SK-N-SH (cell line): ENCODE results near the gene CLEC10A. TPM values are rescaled to one million over a fixed set of nuclear protein-coding genes. Genes with fewer than 3 reads are reported as not detected.

Experiments
- CTCF ChIA-PET: fragments of 300-600, 350-600 bp; formaldehyde crosslinking; extraction: SDS; loops from one replicate; lab custom pipeline; 2021; lab: Yijun Ruan, JAX
- POLR2A ChIA-PET: fragments of 350-600 bp; sonication (Branson Sonifier 250); formaldehyde crosslinking; extraction: SDS; loops from one replicate; lab custom pipeline; 2020; ENCODE audit warnings: antibody characterized with exemption, inconsistent platforms; lab: Yijun Ruan, JAX
- DNase-seq: peaks from one replicate; pipeline ENCODE4 v3.0.0; 2012
- H2AFZ ChIP-seq: fragments of 200-600 bp; sonication (generic); 2 replicates; pipeline ENCODE4 v1.8.1; 2016; ENCODE audit warnings: antibody characterized with exemption, mild to moderate bottlenecking, low read depth
- H3F3A ChIP-seq: fragments of 200-600 bp; sonication (generic); replicated peaks from 2 replicates; pipeline ENCODE3; 2016; ENCODE audit warnings: antibody characterized with exemption, mild to moderate bottlenecking; ENCODE audit not compliant: insufficient read depth
- H3K27ac ChIP-seq, 2 experiments: fragments of 200-500 bp in 1 of 2; fragments of 200-600 bp in 1 of 2; sonication (Bioruptor generic) in 1 of 2; sonication (generic), shearing (Covaris generic) in 1 of 2; 2 replicates each; pipeline versions ENCODE4 v1.5.1 to v1.6.1; 2014 to 2016; ENCODE audit warnings: low read depth in 2 of 2, inconsistent platforms in 1 of 2, low read length in 1 of 2, mild to moderate bottlenecking in 1 of 2, mixed read lengths in 1 of 2
- H3K27me3 ChIP-seq: fragments of 200-600 bp; sonication (generic), shearing (Covaris generic); 2 replicates; pipeline ENCODE4 v1.6.1; 2016; ENCODE audit warnings: mixed run types; ENCODE audit not compliant: insufficient read depth
- H3K36me3 ChIP-seq, 2 experiments: fragments of 200-500 bp in 1 of 2; fragments of 200-600 bp in 1 of 2; sonication (Bioruptor generic) in 1 of 2; sonication (generic) in 1 of 2; replicated peaks in 1 of 2; 2 replicates each; pipeline versions ENCODE3 to v1.5.1; 2014 to 2016; ENCODE audit warnings: low read length in 1 of 2, mild to moderate bottlenecking in 1 of 2; ENCODE audit not compliant: insufficient read depth in 2 of 2, control insufficient read depth in 1 of 2
- H3K4me1 ChIP-seq, 2 experiments: fragments of 200-500 bp in 1 of 2; fragments of 200-600 bp in 1 of 2; sonication (Bioruptor generic) in 1 of 2; sonication (generic), shearing (Covaris generic) in 1 of 2; 2 replicates each; pipeline versions ENCODE4 v1.5.1 to v1.6.1; 2014 to 2016; ENCODE audit warnings: low read depth in 1 of 2, low read length in 1 of 2, mixed run types in 1 of 2; ENCODE audit not compliant: insufficient read depth in 2 of 2, control insufficient read depth in 1 of 2
- H3K4me2 ChIP-seq: fragments of 200-600 bp; sonication (generic), shearing (Covaris generic); 2 replicates; pipeline ENCODE4 v1.6.1; 2017; ENCODE audit warnings: mixed run types
- H3K4me3 ChIP-seq, 2 experiments: fragments of 200-500 bp in 1 of 2; fragments of 200-600 bp in 1 of 2; sonication (Bioruptor generic) in 1 of 2; sonication (generic), shearing (Covaris generic) in 1 of 2; 2 replicates each; pipeline versions ENCODE4 v1.5.1 to v1.8.1; 2014 to 2016; ENCODE audit warnings: low read depth in 2 of 2, inconsistent platforms in 1 of 2, low read length in 1 of 2, mild to moderate bottlenecking in 1 of 2, mixed read lengths in 1 of 2, moderate library complexity in 1 of 2
- H3K79me2 ChIP-seq: fragments of 200-600 bp; sonication (generic); 2 replicates; pipeline ENCODE4 v1.8.1; 2017; ENCODE audit warnings: mild to moderate bottlenecking; ENCODE audit not compliant: insufficient read depth
- H3K9ac ChIP-seq: fragments of 200-600 bp; sonication (generic); 2 replicates; pipeline ENCODE4 v1.6.1; 2017; ENCODE audit warnings: mixed run types
- H3K9me2 ChIP-seq: fragments of 200-600 bp; sonication (generic); 2 replicates; pipeline ENCODE4 v1.6.1; 2017; ENCODE audit warnings: mixed run types
- H3K9me3 ChIP-seq: fragments of 200-600 bp; sonication (generic); 2 replicates; pipeline ENCODE4 v1.6.1; 2017; ENCODE audit warnings: mixed run types, mild to moderate bottlenecking, moderate library complexity
- H4K20me1 ChIP-seq: fragments of 200-600 bp; sonication (generic); 2 replicates; pipeline ENCODE4 v1.6.1; 2017; ENCODE audit warnings: mild to moderate bottlenecking, mixed run types; ENCODE audit not compliant: insufficient read depth
- CHD2 ChIP-seq: fragments of 150-350 bp; IDR thresholded peaks from 2 replicates; pipeline ENCODE4 v1.6.1; 2018; ENCODE audit warnings: low read length; ENCODE audit not compliant: partially characterized antibody
- CTCF ChIP-seq: fragments of 200-600 bp; sonication (generic); IDR thresholded peaks from 2 replicates; pipeline ENCODE4 v1.6.1; 2017; ENCODE audit warnings: antibody characterized with exemption, mild to moderate bottlenecking, moderate library complexity
- ELF1 ChIP-seq: IDR thresholded peaks from 2 replicates; pipeline ENCODE4 v1.4.0; 2012
- EZH2phosphoT487 ChIP-seq: fragments of 200-600 bp; sonication (generic); IDR thresholded peaks from 2 replicates; pipeline ENCODE4 v1.6.1; 2017; ENCODE audit warnings: low read depth, mixed run types, mild to moderate bottlenecking, antibody characterized with exemption, moderate library complexity, borderline replicate concordance
- FOXM1 ChIP-seq: IDR thresholded peaks from 2 replicates; pipeline ENCODE4 v1.4.0; 2012; ENCODE audit warnings: low read depth, mild to moderate bottlenecking
- GATA2 ChIP-seq: sonication (generic); formaldehyde crosslinking; IDR thresholded peaks from 2 replicates; pipeline ENCODE4 v1.5.0; 2020; ENCODE audit warnings: mild to moderate bottlenecking, missing genetic modification reagents
- JUND ChIP-seq: IDR thresholded peaks from 2 replicates; pipeline ENCODE4 v1.4.0; 2012
- NRF1 ChIP-seq: IDR thresholded peaks from 2 replicates; pipeline ENCODE4 v1.6.1; 2012; ENCODE audit warnings: low read depth, mild to moderate bottlenecking, low read length
- RCOR1 ChIP-seq: fragments of 150-350 bp; IDR thresholded peaks from 2 replicates; pipeline ENCODE4 v1.6.1; 2017; ENCODE audit warnings: antibody characterized with exemption, low read length
- RFX5 ChIP-seq: IDR thresholded peaks from 2 replicates; pipeline ENCODE4 v1.6.1; 2012; ENCODE audit warnings: mild to moderate bottlenecking, improper control_type of control experiment, low read length
- RXRA ChIP-seq: IDR thresholded peaks from 2 replicates; pipeline ENCODE4 v1.4.0; 2012; ENCODE audit warnings: low read depth, mild to moderate bottlenecking, borderline replicate concordance
- TAF1 ChIP-seq: IDR thresholded peaks from 2 replicates; pipeline ENCODE4 v1.6.1; 2012; ENCODE audit warnings: low read depth, mild to moderate bottlenecking, low read length, moderate library complexity, borderline replicate concordance
- TCF12 ChIP-seq: IDR thresholded peaks from 2 replicates; pipeline ENCODE4 v1.4.0; 2012
- TEAD4 ChIP-seq: IDR thresholded peaks from 2 replicates; pipeline ENCODE4 v1.4.0; 2012; ENCODE audit warnings: mild to moderate bottlenecking, borderline replicate concordance; ENCODE audit not compliant: insufficient read depth
- WGBS: methylation state at CpG from one replicate; pipeline ENCODE4 v1.1.6; 2017; ENCODE audit warnings: low lambda C conversion rate; 5-methylcytosine and 5-hydroxymethylcytosine counted together
- polyA plus RNA-seq, 3 experiments: library from polyadenylated mRNA; depleted of rRNA; stranded (reverse); fragments of >200 nt; gene quantifications; 2 replicates each; pipeline ENCODE4 v1.2.3, GENCODE V29; 2012
- TF ChIP-seq, protein P1 (sequence below): IDR thresholded peaks from 2 replicates; pipeline ENCODE4 v1.4.0; 2012; ENCODE audit warnings: low read depth, borderline replicate concordance
- TF ChIP-seq, protein P2 (sequence below): IDR thresholded peaks from 2 replicates; pipeline ENCODE4 v1.4.0; 2012; ENCODE audit warnings: low read depth, borderline replicate concordance
- TF ChIP-seq, protein P3 (sequence below): fragments of 150-350 bp; IDR thresholded peaks from 2 replicates; pipeline ENCODE4 v1.6.1; 2017; ENCODE audit warnings: antibody characterized with exemption, low read length, low read depth, borderline replicate concordance
- TF ChIP-seq, protein P4 (sequence below): fragments of 150-350 bp; IDR thresholded peaks from 2 replicates; pipeline ENCODE4 v1.6.1; 2016; ENCODE audit warnings: mild to moderate bottlenecking, low read depth, low read length
- TF ChIP-seq, protein P5 (sequence below): IDR thresholded peaks from 2 replicates; pipeline ENCODE4 v1.4.0; 2012; ENCODE audit warnings: low read depth

The CLEC10A gene
- polyA plus RNA-seq, 1 of the 3 experiments (the other 2 are of a cell fraction), result not detected

- DNase-seq, result no peak
- H3K4me1 ChIP-seq, result no peaks in the 10 kb centered on the region
- no peaks in the 10 kb centered on the region for H3F3A ChIP-seq
- TF ChIP-seq JUND, result no peak
- no peak for TF ChIP-seq TCF12
- TF ChIP-seq, protein P1, sequence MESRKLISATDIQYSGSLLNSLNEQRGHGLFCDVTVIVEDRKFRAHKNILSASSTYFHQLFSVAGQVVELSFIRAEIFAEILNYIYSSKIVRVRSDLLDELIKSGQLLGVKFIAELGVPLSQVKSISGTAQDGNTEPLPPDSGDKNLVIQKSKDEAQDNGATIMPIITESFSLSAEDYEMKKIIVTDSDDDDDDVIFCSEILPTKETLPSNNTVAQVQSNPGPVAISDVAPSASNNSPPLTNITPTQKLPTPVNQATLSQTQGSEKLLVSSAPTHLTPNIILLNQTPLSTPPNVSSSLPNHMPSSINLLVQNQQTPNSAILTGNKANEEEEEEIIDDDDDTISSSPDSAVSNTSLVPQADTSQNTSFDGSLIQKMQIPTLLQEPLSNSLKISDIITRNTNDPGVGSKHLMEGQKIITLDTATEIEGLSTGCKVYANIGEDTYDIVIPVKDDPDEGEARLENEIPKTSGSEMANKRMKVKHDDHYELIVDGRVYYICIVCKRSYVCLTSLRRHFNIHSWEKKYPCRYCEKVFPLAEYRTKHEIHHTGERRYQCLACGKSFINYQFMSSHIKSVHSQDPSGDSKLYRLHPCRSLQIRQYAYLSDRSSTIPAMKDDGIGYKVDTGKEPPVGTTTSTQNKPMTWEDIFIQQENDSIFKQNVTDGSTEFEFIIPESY, result no peak
- TF ChIP-seq FOXM1, result no peak
- TF ChIP-seq ELF1, result no peak
- no peak for TF ChIP-seq EZH2phosphoT487
- no peak for TF ChIP-seq CTCF
- TF ChIP-seq, protein P2, sequence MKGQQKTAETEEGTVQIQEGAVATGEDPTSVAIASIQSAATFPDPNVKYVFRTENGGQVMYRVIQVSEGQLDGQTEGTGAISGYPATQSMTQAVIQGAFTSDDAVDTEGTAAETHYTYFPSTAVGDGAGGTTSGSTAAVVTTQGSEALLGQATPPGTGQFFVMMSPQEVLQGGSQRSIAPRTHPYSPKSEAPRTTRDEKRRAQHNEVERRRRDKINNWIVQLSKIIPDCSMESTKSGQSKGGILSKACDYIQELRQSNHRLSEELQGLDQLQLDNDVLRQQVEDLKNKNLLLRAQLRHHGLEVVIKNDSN, result no peak
- no peak for TF ChIP-seq NRF1
- no peak for TF ChIP-seq CHD2
- TF ChIP-seq RCOR1, result no peak
- TF ChIP-seq, protein P3, sequence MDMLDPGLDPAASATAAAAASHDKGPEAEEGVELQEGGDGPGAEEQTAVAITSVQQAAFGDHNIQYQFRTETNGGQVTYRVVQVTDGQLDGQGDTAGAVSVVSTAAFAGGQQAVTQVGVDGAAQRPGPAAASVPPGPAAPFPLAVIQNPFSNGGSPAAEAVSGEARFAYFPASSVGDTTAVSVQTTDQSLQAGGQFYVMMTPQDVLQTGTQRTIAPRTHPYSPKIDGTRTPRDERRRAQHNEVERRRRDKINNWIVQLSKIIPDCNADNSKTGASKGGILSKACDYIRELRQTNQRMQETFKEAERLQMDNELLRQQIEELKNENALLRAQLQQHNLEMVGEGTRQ, result no peak
- TF ChIP-seq TEAD4, result no peak
- TF ChIP-seq GATA2 (CRISPR knock-in tag), result no peak
- TF ChIP-seq, protein P4, sequence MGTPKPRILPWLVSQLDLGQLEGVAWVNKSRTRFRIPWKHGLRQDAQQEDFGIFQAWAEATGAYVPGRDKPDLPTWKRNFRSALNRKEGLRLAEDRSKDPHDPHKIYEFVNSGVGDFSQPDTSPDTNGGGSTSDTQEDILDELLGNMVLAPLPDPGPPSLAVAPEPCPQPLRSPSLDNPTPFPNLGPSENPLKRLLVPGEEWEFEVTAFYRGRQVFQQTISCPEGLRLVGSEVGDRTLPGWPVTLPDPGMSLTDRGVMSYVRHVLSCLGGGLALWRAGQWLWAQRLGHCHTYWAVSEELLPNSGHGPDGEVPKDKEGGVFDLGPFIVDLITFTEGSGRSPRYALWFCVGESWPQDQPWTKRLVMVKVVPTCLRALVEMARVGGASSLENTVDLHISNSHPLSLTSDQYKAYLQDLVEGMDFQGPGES, result no peak
- TF ChIP-seq RFX5, result no peak
- no peak for TF ChIP-seq TAF1
- no peak for TF ChIP-seq RXRA
- TF ChIP-seq, protein P5, sequence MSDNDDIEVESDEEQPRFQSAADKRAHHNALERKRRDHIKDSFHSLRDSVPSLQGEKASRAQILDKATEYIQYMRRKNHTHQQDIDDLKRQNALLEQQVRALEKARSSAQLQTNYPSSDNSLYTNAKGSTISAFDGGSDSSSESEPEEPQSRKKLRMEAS, result no peak
- 22% methylated on average over 7 of the region's 7 CpGs for WGBS
- H3K79me2 ChIP-seq, result no peaks in the 10 kb centered on the region
- no peaks in the 10 kb centered on the region for H4K20me1 ChIP-seq
- ChIA-PET POLR2A (no interaction called here), CTCF (no interaction called here)
- peaks cover 49% of the 10 kb centered on the region; the same call in 1 of the 2 replicates for H3K27me3 ChIP-seq
- no peak overlapping the region for H3K4me3 ChIP-seq
- no peak overlapping the region for H2AFZ ChIP-seq
- H3K9me3 ChIP-seq, result no peaks in the 10 kb centered on the region
- H3K36me3 ChIP-seq, result no peaks in the 10 kb centered on the region
- no peak overlapping the region for H3K9ac ChIP-seq
- no peaks in the 10 kb centered on the region for H3K9me2 ChIP-seq
- no peak overlapping the region for H3K4me2 ChIP-seq
- H3K27ac ChIP-seq, result no peak overlapping the region
Observed at GRCh38 chr17:7084088-7084487, 4.0 kb upstream of the CLEC10A start.
